ENCODE results near the gene DRC1. TPM values are rescaled to one million over a fixed set of nuclear protein-coding genes. Genes with fewer than 3 reads are reported as not detected.

The DRC1 gene
- total RNA-seq, 2 donors from 2014 or later: 0.33 to 0.48 TPM

DNA sequence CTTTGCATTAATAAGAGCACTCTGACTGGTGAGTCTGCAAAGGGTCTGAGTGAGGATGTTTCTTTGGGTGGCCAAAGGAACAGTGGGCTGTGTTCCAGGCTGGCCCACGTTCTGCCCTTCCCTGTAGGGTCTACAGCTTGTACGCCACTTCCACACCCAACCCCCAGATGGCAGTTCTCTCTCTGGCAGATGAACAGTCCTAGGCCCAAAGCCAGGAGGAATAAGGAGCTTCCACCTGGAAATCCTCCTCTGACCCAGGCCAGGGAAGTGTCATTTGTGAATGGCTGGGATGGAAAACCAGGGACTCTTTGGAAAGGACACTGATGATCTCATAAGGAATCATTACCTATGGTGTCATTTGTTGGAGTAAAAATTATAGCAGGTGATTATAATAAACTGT is 69.6 kb downstream of the DRC1 start:
- Mint-ChIP-seq H3K27ac (no peak overlapping the region), H3K27me3 (ENCODE audit: insufficient read depth) (peaks cover 1% of the 10 kb centered on the region), H3K4me1 (no peaks in the 10 kb centered on the region), H3K36me3 (ENCODE audit: low read depth) (no peaks in the 10 kb centered on the region), H3K9me3 (no peaks in the 10 kb centered on the region), H3K4me3 (no peak overlapping the region)
- Histone ChIP-seq H3K27ac (ENCODE audit: low read depth, low read length) (no peak overlapping the region), H3K4me1 (ENCODE audit: control insufficient read depth, insufficient read depth, low read length) (no peaks in the 10 kb centered on the region), H3K36me3 (ENCODE audit: control insufficient read depth, insufficient read depth, low read length) (no peaks in the 10 kb centered on the region), H3K4me3 (ENCODE audit: low read length) (no peak overlapping the region), H3K9ac (ENCODE audit: extremely low read depth, low read length, poor library complexity, severe bottlenecking) (no peak overlapping the region), H3K27me3 (ENCODE audit: control insufficient read depth, insufficient read depth, low read length, poor library complexity, severe bottlenecking) (no peaks in the 10 kb centered on the region), H3K9me3 (ENCODE audit: control insufficient read depth, low read length) (peaks cover 7% of the 10 kb centered on the region)
- no peak for DNase-seq
- WGBS, 2 experiments (ENCODE audit: insufficient coverage in 1 of 2, insufficient read length in 1 of 2): 77% methylated on average over 2 of the region's 2 CpGs; no CpG with 5 or more reads in 1 of the 2 experiments
- TF ChIP-seq, protein P1, sequence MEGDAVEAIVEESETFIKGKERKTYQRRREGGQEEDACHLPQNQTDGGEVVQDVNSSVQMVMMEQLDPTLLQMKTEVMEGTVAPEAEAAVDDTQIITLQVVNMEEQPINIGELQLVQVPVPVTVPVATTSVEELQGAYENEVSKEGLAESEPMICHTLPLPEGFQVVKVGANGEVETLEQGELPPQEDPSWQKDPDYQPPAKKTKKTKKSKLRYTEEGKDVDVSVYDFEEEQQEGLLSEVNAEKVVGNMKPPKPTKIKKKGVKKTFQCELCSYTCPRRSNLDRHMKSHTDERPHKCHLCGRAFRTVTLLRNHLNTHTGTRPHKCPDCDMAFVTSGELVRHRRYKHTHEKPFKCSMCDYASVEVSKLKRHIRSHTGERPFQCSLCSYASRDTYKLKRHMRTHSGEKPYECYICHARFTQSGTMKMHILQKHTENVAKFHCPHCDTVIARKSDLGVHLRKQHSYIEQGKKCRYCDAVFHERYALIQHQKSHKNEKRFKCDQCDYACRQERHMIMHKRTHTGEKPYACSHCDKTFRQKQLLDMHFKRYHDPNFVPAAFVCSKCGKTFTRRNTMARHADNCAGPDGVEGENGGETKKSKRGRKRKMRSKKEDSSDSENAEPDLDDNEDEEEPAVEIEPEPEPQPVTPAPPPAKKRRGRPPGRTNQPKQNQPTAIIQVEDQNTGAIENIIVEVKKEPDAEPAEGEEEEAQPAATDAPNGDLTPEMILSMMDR (conservative IDR thresholded peaks at IDR 0.05): peak; percentile 68

DNA sequence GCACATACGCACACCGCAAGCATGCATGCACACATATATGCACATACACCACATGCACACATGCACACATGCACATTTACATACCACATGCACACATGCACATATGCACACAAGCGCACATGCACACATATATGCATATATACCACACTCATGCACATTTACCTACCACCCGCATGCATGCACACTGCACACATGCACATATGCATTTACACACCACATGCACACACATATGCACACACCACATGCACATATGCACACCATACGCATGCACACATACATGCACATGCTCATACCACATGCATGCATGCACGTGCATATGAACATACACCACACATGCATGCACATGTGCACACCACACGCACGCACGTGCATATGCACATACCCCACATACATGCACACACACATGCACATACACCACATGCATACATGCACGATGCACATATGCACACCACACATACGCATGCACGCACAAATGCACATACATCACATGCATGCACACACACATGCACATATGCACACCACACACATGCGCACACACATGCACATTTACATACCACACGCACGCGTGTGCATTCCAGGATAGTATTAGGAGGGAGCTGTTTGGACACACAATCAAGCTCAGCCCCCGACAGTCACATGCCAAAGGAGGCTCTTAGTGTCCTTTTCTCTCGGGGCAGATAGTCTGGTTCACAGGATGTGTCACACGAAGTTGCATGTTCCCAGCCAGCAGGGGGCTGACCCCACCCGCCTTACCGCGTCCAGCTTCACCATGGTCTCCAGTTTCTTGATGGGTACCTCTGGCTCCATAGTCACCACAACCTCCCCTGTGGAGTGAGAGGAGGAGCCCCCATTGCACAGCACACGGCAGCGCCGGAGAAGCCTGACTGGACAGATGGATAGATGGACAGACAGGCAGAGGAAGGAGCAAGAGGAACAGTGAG is 70.3 kb downstream of the DRC1 start:
- H3K9ac ChIP-seq (ENCODE audit: extremely low read depth, low read length, poor library complexity, severe bottlenecking): no peak overlapping the region
- TF ChIP-seq, protein P1 (conservative IDR thresholded peaks at IDR 0.05): peak; percentile 50
- no peak for DNase-seq
- Mint-ChIP-seq H3K4me1 (no peaks in the 10 kb centered on the region), H3K27ac (no peak overlapping the region), H3K4me3 (no peak overlapping the region), H3K27me3 (ENCODE audit: insufficient read depth) (peaks cover 1% of the 10 kb centered on the region), H3K9me3 (no peaks in the 10 kb centered on the region), H3K36me3 (ENCODE audit: low read depth) (no peaks in the 10 kb centered on the region)
- H3K4me3 ChIP-seq (ENCODE audit: low read length): no peak overlapping the region
- H3K36me3 ChIP-seq (ENCODE audit: control insufficient read depth, insufficient read depth, low read length): no peaks in the 10 kb centered on the region
- WGBS, 2 experiments (ENCODE audit: insufficient coverage in 1 of 2, insufficient read length in 1 of 2): 92 to 95% methylated on average over 22 to 25 of the region's 25 CpGs
- no peaks in the 10 kb centered on the region for H3K4me1 ChIP-seq (ENCODE audit: control insufficient read depth, insufficient read depth, low read length)
- H3K27me3 ChIP-seq (ENCODE audit: control insufficient read depth, insufficient read depth, low read length, poor library complexity, severe bottlenecking): no peaks in the 10 kb centered on the region
- H3K27ac ChIP-seq (ENCODE audit: low read depth, low read length): no peak overlapping the region
- H3K9me3 ChIP-seq (ENCODE audit: control insufficient read depth, low read length): peaks cover 7% of the 10 kb centered on the region

DNA sequence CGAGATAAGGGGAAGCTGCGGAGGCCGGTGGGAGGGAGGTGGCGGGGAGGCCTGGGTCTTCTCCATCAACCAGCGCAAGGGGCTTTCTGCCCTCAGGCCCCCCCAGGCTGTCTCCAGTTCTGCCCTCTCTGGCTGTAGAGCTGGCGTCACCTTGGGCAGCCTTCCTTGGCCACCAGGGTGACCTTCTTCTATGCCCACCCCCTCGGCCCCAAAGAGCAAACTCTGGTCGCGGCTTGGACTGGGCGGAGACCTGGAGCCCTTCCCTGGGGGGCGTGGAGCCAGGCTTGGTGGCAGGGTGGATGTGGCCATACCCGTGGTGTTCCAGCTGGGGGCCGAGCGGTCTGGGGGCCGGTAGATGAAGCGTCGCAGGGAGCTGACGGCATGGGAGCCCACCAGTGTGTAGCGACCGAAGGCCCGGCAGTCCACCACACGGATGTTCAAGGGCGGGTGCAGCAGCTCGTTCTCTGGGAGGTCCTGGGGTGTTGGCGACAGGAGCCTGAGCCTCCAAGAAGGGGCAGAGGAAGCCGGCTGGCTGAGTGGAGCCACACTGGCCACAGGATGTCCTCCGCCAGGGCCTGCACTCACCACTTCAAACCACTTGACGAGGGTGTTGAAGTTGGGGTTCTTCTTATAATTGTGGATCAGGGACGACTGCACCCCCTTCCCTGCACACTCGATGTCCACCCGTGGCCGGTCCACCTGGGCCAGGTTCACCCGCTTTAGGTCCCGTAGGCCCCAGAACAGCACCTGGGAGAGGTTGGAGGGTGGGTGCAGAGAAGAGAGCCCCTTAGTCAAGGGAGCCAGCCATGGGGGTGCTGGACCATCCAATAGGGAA is 71.3 kb downstream of the DRC1 start:
- DNase-seq: no peak
- no peak overlapping the region for H3K9ac ChIP-seq (ENCODE audit: extremely low read depth, low read length, poor library complexity, severe bottlenecking)

More for the DNA sequence above, 71.3 kb downstream of the DRC1 start:
- TF ChIP-seq, protein P1 (conservative IDR thresholded peaks at IDR 0.05): no peak
- H3K27ac ChIP-seq (ENCODE audit: low read depth, low read length): no peak overlapping the region
- H3K4me3 Mint-ChIP-seq: no peak overlapping the region
- no peaks in the 10 kb centered on the region for H3K9me3 Mint-ChIP-seq
- H3K36me3 ChIP-seq (ENCODE audit: control insufficient read depth, insufficient read depth, low read length): no peaks in the 10 kb centered on the region
- peaks cover 1% of the 10 kb centered on the region for H3K27me3 Mint-ChIP-seq (ENCODE audit: insufficient read depth)
- H3K27me3 ChIP-seq (ENCODE audit: control insufficient read depth, insufficient read depth, low read length, poor library complexity, severe bottlenecking): no peaks in the 10 kb centered on the region
- peaks cover 7% of the 10 kb centered on the region for H3K9me3 ChIP-seq (ENCODE audit: control insufficient read depth, low read length)
- H3K4me1 Mint-ChIP-seq: peaks cover 4% of the 10 kb centered on the region
- H3K27ac Mint-ChIP-seq: no peak overlapping the region
- H3K36me3 Mint-ChIP-seq (ENCODE audit: low read depth): no peaks in the 10 kb centered on the region
- H3K4me3 ChIP-seq (ENCODE audit: low read length): no peak overlapping the region
- WGBS, 2 experiments (ENCODE audit: insufficient coverage in 1 of 2, insufficient read length in 1 of 2): 91 to 94% methylated on average over 17 to 34 of the region's 34 CpGs
- no peaks in the 10 kb centered on the region for H3K4me1 ChIP-seq (ENCODE audit: control insufficient read depth, insufficient read depth, low read length)

Data from endodermal cell (in vitro differentiated cells).